CMK (cell line): ENCODE data around the gene KRT78.

Experiments
- DNase-seq: peaks from one replicate; pipeline ENCODE4 v3.0.0-alpha.2; 2010; ENCODE audit warnings: low read depth

Gene KRT78

GRCh38 chr12:52838609-52839435 lies 10.0 kb downstream of the KRT78 start:
- no peak for DNase-seq

- no peak for DNase-seq
Measured at GRCh38 chr12:52837781-52838608, 10.8 kb downstream of the KRT78 start.

- no peak for DNase-seq
Measured at GRCh38 chr12:52837413-52837741, 11.4 kb downstream of the KRT78 start.

- DNase-seq = no peak
Measured at GRCh38 chr12:52836491-52837412, 12.0 kb downstream of the KRT78 start.

GRCh38 chr12:52836042-52836466 lies 12.7 kb downstream of the KRT78 start:
- no peak for DNase-seq

- no peak for DNase-seq
Measured at GRCh38 chr12:52835271-52836041, 13.3 kb downstream of the KRT78 start.

- DNase-seq = no peak
Measured at GRCh38 chr12:52834727-52835001, 14.1 kb downstream of the KRT78 start.

- no peak for DNase-seq
Measured at GRCh38 chr12:52833922-52834726, 14.7 kb downstream of the KRT78 start, which contains the start of gene KRT79. Gene KRT79 (minus strand): TSS chr12:52834311. CDS start chr12:52834260, 51 bp downstream.

GRCh38 chr12:52832985-52833905 lies 15.5 kb downstream of the KRT78 start:
- no peak for DNase-seq

GRCh38 chr12:52832451-52832850 lies 16.3 kb downstream of the KRT78 start:
- DNase-seq = no peak

- DNase-seq = no peak
Measured at GRCh38 chr12:52831251-52831650, 17.5 kb downstream of the KRT78 start.

- DNase-seq = no peak
Measured at GRCh38 chr12:52829986-52830770, 18.6 kb downstream of the KRT78 start.

GRCh38 chr12:52828591-52829021 lies 20.2 kb downstream of the KRT78 start:
- no peak for DNase-seq

GRCh38 chr12:52828156-52828555 lies 20.6 kb downstream of the KRT78 start:
- DNase-seq = no peak

GRCh38 chr12:52827499-52828090 lies 21.2 kb downstream of the KRT78 start:
- DNase-seq = no peak

GRCh38 chr12:52826611-52827498 lies 21.9 kb downstream of the KRT78 start:
- no peak for DNase-seq

GRCh38 chr12:52825961-52826360 lies 22.8 kb downstream of the KRT78 start:
- DNase-seq = no peak
